ENCODE data around the gene CPNE9.

CPNE9 gene

DNA sequence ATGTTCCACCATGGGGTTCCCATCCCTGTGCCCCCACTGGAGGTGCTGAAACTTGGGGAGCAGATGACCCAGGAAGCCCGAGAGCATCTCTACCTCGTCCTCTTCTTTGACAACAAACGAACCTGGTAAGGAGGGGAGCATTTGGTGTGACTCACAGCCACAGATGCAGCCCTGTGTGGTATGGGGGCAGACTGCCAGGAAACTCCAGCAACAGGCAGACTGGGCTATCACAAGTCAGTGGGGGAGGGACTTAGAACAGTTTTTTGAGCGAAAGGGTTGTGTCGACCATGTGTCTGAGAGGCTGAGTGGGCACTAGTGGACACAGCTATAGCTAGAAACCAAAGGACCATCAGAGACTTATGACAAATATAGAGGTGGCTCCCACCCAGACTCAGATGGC, 42.7 kb downstream of the CPNE9 start:
- Histone ChIP-seq H3K27ac (ENCODE audit: poor library complexity, severe bottlenecking) (no peak overlapping the region), H3K9me3 (ENCODE audit: severe bottlenecking) (no peaks in the 10 kb centered on the region), H3K4me3 (ENCODE audit: severe bottlenecking) (no peak overlapping the region), H3K27me3 (ENCODE audit: insufficient read depth, poor library complexity, severe bottlenecking) (no peaks in the 10 kb centered on the region), H3K36me3 (ENCODE audit: low read depth) (peaks cover 60% of the 10 kb centered on the region), H3K4me1 (ENCODE audit: insufficient read depth, poor library complexity, severe bottlenecking) (no peaks in the 10 kb centered on the region)
- DNase-seq (ENCODE audit: low spot score) = no peak
- no peak for ATAC-seq (ENCODE audit: low read depth)
- TF ChIP-seq, protein P1, sequence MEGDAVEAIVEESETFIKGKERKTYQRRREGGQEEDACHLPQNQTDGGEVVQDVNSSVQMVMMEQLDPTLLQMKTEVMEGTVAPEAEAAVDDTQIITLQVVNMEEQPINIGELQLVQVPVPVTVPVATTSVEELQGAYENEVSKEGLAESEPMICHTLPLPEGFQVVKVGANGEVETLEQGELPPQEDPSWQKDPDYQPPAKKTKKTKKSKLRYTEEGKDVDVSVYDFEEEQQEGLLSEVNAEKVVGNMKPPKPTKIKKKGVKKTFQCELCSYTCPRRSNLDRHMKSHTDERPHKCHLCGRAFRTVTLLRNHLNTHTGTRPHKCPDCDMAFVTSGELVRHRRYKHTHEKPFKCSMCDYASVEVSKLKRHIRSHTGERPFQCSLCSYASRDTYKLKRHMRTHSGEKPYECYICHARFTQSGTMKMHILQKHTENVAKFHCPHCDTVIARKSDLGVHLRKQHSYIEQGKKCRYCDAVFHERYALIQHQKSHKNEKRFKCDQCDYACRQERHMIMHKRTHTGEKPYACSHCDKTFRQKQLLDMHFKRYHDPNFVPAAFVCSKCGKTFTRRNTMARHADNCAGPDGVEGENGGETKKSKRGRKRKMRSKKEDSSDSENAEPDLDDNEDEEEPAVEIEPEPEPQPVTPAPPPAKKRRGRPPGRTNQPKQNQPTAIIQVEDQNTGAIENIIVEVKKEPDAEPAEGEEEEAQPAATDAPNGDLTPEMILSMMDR (IDR thresholded peaks at IDR 0.05; ENCODE audit: poor library complexity, severe bottlenecking) = no peak

- Histone ChIP-seq H3K4me1 (ENCODE audit: insufficient read depth, poor library complexity, severe bottlenecking) (no peaks in the 10 kb centered on the region), H3K36me3 (ENCODE audit: low read depth) (peaks cover 60% of the 10 kb centered on the region), H3K4me3 (ENCODE audit: severe bottlenecking) (no peak overlapping the region), H3K27me3 (ENCODE audit: insufficient read depth, poor library complexity, severe bottlenecking) (no peaks in the 10 kb centered on the region), H3K9me3 (ENCODE audit: severe bottlenecking) (no peaks in the 10 kb centered on the region), H3K27ac (ENCODE audit: poor library complexity, severe bottlenecking) (no peak overlapping the region)
- TF ChIP-seq, protein P1 (IDR thresholded peaks at IDR 0.05; ENCODE audit: poor library complexity, severe bottlenecking) = no peak
- ATAC-seq (ENCODE audit: low read depth) = no peak
- DNase-seq (ENCODE audit: low spot score) = no peak
Observed at GRCh38 chr3:9747267-9747666, 43.6 kb downstream of the CPNE9 start.

GRCh38 chr3:9748031-9748430, 44.4 kb downstream of the CPNE9 start:
- ATAC-seq (ENCODE audit: low read depth) (no peak), DNase-seq (ENCODE audit: low spot score) (no peak)
- TF ChIP-seq, protein P1 (IDR thresholded peaks at IDR 0.05; ENCODE audit: poor library complexity, severe bottlenecking) = no peak
- Histone ChIP-seq H3K27ac (ENCODE audit: poor library complexity, severe bottlenecking) (no peak overlapping the region), H3K4me1 (ENCODE audit: insufficient read depth, poor library complexity, severe bottlenecking) (no peaks in the 10 kb centered on the region), H3K36me3 (ENCODE audit: low read depth) (peaks cover 58% of the 10 kb centered on the region), H3K4me3 (ENCODE audit: severe bottlenecking) (no peak overlapping the region), H3K27me3 (ENCODE audit: insufficient read depth, poor library complexity, severe bottlenecking) (no peaks in the 10 kb centered on the region), H3K9me3 (ENCODE audit: severe bottlenecking) (no peaks in the 10 kb centered on the region)

DNA sequence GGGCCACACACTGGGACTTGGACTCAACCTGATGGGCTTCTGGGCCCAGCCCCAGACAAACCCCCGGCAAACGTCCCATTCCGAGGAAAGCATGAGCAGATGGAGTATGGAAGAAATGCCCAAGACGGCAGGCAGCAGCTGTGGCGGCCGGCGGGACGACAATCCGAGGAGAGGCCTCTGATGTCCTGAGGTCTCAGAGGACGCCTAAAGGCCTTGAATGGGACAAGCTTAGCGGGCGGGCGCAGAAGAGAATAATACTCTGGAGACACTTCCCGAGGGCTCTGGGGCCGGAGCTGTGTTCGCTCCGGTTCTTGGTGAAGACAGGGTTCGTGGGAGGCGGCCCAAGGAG, 45.6 kb downstream of the CPNE9 start:
- TF ChIP-seq, protein P1 (IDR thresholded peaks at IDR 0.05; ENCODE audit: poor library complexity, severe bottlenecking) = no peak
- no peaks in the 10 kb centered on the region for H3K4me1 ChIP-seq (ENCODE audit: insufficient read depth, poor library complexity, severe bottlenecking)
- H3K36me3 ChIP-seq (ENCODE audit: low read depth) = peaks cover 46% of the 10 kb centered on the region
- H3K27me3 ChIP-seq (ENCODE audit: insufficient read depth, poor library complexity, severe bottlenecking) = no peaks in the 10 kb centered on the region
- peak overlapping the region; percentile 42 for H3K4me3 ChIP-seq (ENCODE audit: severe bottlenecking)
- peak overlapping the region; percentile 51 for H3K27ac ChIP-seq (ENCODE audit: poor library complexity, severe bottlenecking)
- ATAC-seq (ENCODE audit: low read depth) (no peak; the same call in 2 of the 3 replicates), DNase-seq (ENCODE audit: low spot score) (no peak)
- no peaks in the 10 kb centered on the region for H3K9me3 ChIP-seq (ENCODE audit: severe bottlenecking)

GRCh38 chr3:9749645-9750555, 46.3 kb downstream of the CPNE9 start, which contains the start of gene OGG1:
OGG1 (plus strand) TSS chr3:9749952; CDS start chr3:9750287, 335 bp downstream.
- H3K4me1 ChIP-seq (ENCODE audit: insufficient read depth, poor library complexity, severe bottlenecking) = peaks cover under 1% of the 10 kb centered on the region

More at GRCh38 chr3:9749645-9750555, 46.3 kb downstream of the CPNE9 start, which contains the start of gene OGG1:
- DNase-seq (ENCODE audit: low spot score) (peak; percentile 97), ATAC-seq (ENCODE audit: low read depth) (peak; percentile 95)
- peak within 1 kb of the TSS; percentile 42 for H3K4me3 ChIP-seq (ENCODE audit: severe bottlenecking)
- H3K36me3 ChIP-seq (ENCODE audit: low read depth) = peaks cover 40% of the 10 kb centered on the region
- no peaks in the 10 kb centered on the region for H3K27me3 ChIP-seq (ENCODE audit: insufficient read depth, poor library complexity, severe bottlenecking)
- TF ChIP-seq, protein P1 (IDR thresholded peaks at IDR 0.05; ENCODE audit: poor library complexity, severe bottlenecking) = no peak
- peak within 1 kb of the TSS; percentile 51 for H3K27ac ChIP-seq (ENCODE audit: poor library complexity, severe bottlenecking)
- no peaks in the 10 kb centered on the region for H3K9me3 ChIP-seq (ENCODE audit: severe bottlenecking)
